GM12878 (cell line): Measurements from ENCODE around the gene TCF15.

Source experiments
- ASH2L ChIP-seq: fragments of 300-600, 200-600 bp; sonication (generic); IDR thresholded peaks from 2 replicates; pipeline ENCODE4 v1.6.1; 2017; ENCODE audit warnings: low read depth, mild to moderate bottlenecking, borderline replicate concordance
- CREM ChIP-seq: IDR thresholded peaks from 2 replicates; pipeline ENCODE4 v1.6.1; 2014; ENCODE audit warnings: antibody characterized with exemption, low read depth
- CTCF ChIP-seq, 3 experiments: IDR thresholded peaks in 2 of 3; conservative IDR thresholded peaks in 1 of 3; 2 replicates each; pipeline ENCODE4 v1.5.1; 2011; ENCODE audit warnings: low read depth in 3 of 3, low read length in 3 of 3, mild to moderate bottlenecking in 3 of 3, control low read depth in 2 of 3, moderate library complexity in 2 of 3, inconsistent platforms in 1 of 3, mixed read lengths in 1 of 3; ENCODE audit not compliant: control insufficient read depth in 2 of 3, insufficient read depth in 1 of 3; ENCODE audit errors: extremely low read depth in 1 of 3
- HDAC6 ChIP-seq: fragments of 200-600 bp; sonication (generic); IDR thresholded peaks from one replicate; pipeline ENCODE4 v1.8.0; 2017; ENCODE audit warnings: antibody characterized with exemption; ENCODE audit not compliant: unreplicated experiment
- PBX3 ChIP-seq: IDR thresholded peaks from 2 replicates; pipeline ENCODE4 v1.6.1; 2011; ENCODE audit warnings: mild to moderate bottlenecking, low read depth, low read length, moderate library complexity; ENCODE audit not compliant: insufficient replicate concordance
- RAD21 ChIP-seq: IDR thresholded peaks from 2 replicates; pipeline ENCODE4 v1.6.1; 2011; ENCODE audit warnings: mild to moderate bottlenecking, low read depth, low read length, moderate library complexity; ENCODE audit not compliant: insufficient read depth
- SMC3 ChIP-seq: IDR thresholded peaks from 2 replicates; pipeline ENCODE4 v1.6.1; 2011; ENCODE audit warnings: low read length, improper control_type of control experiment, borderline replicate concordance
- SREBF1 ChIP-seq: IDR thresholded peaks from 2 replicates; pipeline ENCODE4 v1.6.1; 2012; ENCODE audit warnings: mild to moderate bottlenecking, low read length

DNA sequence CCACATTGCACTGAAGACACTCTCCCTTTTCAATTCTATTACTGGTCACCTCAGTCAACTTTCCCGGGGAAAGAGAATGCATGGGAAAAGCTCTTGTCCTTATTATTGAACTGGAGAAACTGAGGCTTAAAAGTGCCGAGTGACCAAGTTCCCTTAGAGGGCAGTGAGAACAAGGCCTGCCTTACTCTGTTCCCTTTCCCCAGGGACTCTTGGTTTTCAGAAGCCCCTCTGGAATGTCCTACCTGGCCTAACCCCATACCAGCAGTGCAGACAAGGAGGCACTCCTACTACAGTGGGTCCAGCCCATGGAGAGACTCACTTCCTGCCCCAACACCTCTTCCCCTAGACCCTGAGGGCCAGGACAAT is 36.7 kb upstream of the TCF15 start:
- TF ChIP-seq HDAC6: no peak
- TF ChIP-seq ASH2L: no peak
- no peak for TF ChIP-seq CREM
- no peak for TF ChIP-seq CTCF (IDR thresholded peaks at IDR 0.05 in 2 of 3, conservative IDR thresholded peaks at IDR 0.05 in 1 of 3; ENCODE audit: control insufficient read depth in 2 of 3, extremely low read depth in 1 of 3, insufficient read depth in 1 of 3, low read depth in 3 of 3, low read length in 3 of 3)
- no peak for TF ChIP-seq PBX3
- no peak for TF ChIP-seq SMC3
- TF ChIP-seq RAD21: no peak
- no peak for TF ChIP-seq SREBF1
